Occipital lobe (tissue), 2 donors: ENCODE measurements around the gene ALCAM. TPM values are rescaled to one million over a fixed set of nuclear protein-coding genes. Genes with fewer than 3 reads are reported as not detected.
"Not testable (repeated sequence)": the region's sequence is repeated elsewhere in the genome, so short reads cannot be mapped to it uniquely, and the experiment has no call there.

Experiments used
- DNase-seq: peaks from one replicate; lab custom pipeline; 2025; lab: John Stamatoyannopoulos, UW
- total RNA-seq: library from RNA; depleted of rRNA; stranded (reverse); fragments of >200 nt; gene quantifications from one replicate; pipeline ENCODE4 v1.2.3, GENCODE V29; 2014

The ALCAM gene
- total RNA-seq, 1 donor from 2014 or later = 119 TPM

- no peak for DNase-seq
These were observed 21.5 kb downstream of the ALCAM start for GRCh38 chr3:105388176-105388575.

- DNase-seq = not testable (repeated sequence)
These were observed 23.1 kb downstream of the ALCAM start for GRCh38 chr3:105389759-105390158.

GRCh38 chr3:105392598-105392997 is 25.9 kb downstream of the ALCAM start:
- not testable (repeated sequence) for DNase-seq

- no peak for DNase-seq
These were observed 27.5 kb downstream of the ALCAM start for GRCh38 chr3:105394177-105394576.

GRCh38 chr3:105397974-105398373 is 31.3 kb downstream of the ALCAM start:
- no peak for DNase-seq

GRCh38 chr3:105398437-105398836 is 31.7 kb downstream of the ALCAM start:
- no peak for DNase-seq

GRCh38 chr3:105399062-105399461 is 32.4 kb downstream of the ALCAM start:
- DNase-seq = no peak

GRCh38 chr3:105399611-105400010 is 32.9 kb downstream of the ALCAM start:
- DNase-seq = no peak

GRCh38 chr3:105401254-105401653 is 34.5 kb downstream of the ALCAM start:
- no peak for DNase-seq

- DNase-seq = no peak
These were observed 35.0 kb downstream of the ALCAM start for GRCh38 chr3:105401691-105402149.

- DNase-seq = no peak
These were observed 35.6 kb downstream of the ALCAM start for GRCh38 chr3:105402287-105402801.

- DNase-seq = not testable (repeated sequence)
These were observed 36.3 kb downstream of the ALCAM start for GRCh38 chr3:105403034-105403433.

- no peak for DNase-seq
These were observed 39.6 kb downstream of the ALCAM start for GRCh38 chr3:105406268-105406667.

- no peak for DNase-seq
These were observed 42.7 kb downstream of the ALCAM start for GRCh38 chr3:105409364-105409763.

- no peak for DNase-seq
These were observed 46.7 kb downstream of the ALCAM start for GRCh38 chr3:105413343-105413887.

- DNase-seq = no peak
These were observed 48.1 kb downstream of the ALCAM start for GRCh38 chr3:105414841-105415240.

GRCh38 chr3:105415951-105416350 is 49.2 kb downstream of the ALCAM start:
- no peak for DNase-seq

GRCh38 chr3:105417525-105418289 is 51.0 kb downstream of the ALCAM start:
- DNase-seq = no peak

- DNase-seq = no peak
These were observed 55.9 kb downstream of the ALCAM start for GRCh38 chr3:105422645-105423044.

GRCh38 chr3:105423397-105423796 is 56.7 kb downstream of the ALCAM start:
- DNase-seq = no peak

GRCh38 chr3:105424412-105425152 is 57.9 kb downstream of the ALCAM start:
- no peak for DNase-seq

- no peak for DNase-seq
These were observed 58.4 kb downstream of the ALCAM start for GRCh38 chr3:105425153-105425502.
